CD14-positive monocyte (primary cell): ENCODE measurements around the gene GAK. TPM values are rescaled to one million over a fixed set of nuclear protein-coding genes. Genes with fewer than 3 reads are reported as not detected.

ENCODE experiments used
- DNase-seq, 3 donors: peaks; one replicate each; pipeline ENCODE4 v3.0.0-alpha.2; 2011 to 2022
- H2AFZ ChIP-seq: 2 replicates; pipeline ENCODE4 v1.6.0; 2012; ENCODE audit warnings: mild to moderate bottlenecking, low read depth, low read length, inconsistent platforms; ENCODE audit not compliant: insufficient read depth, poor library complexity, severe bottlenecking
- H3K27ac ChIP-seq, 2 donors: 1 replicate in 1 of 2; 2 replicates in 1 of 2; pipeline ENCODE4 v1.5.1; 2012 to 2013; ENCODE audit warnings: low read length in 2 of 2, control low read depth in 1 of 2, inconsistent platforms in 1 of 2, low read depth in 1 of 2, mild to moderate bottlenecking in 1 of 2
- H3K27me3 ChIP-seq, 2 donors: one replicate each; pipeline versions ENCODE4 v1.6.0 to v1.6.1; 2011 to 2013; ENCODE audit warnings: low read length in 2 of 2; ENCODE audit not compliant: control insufficient read depth in 2 of 2, insufficient read depth in 2 of 2
- H3K36me3 ChIP-seq, 2 donors: replicated peaks in 1 of 2; 1 replicate in 1 of 2; 2 replicates in 1 of 2; pipeline versions ENCODE4 v1.5.1 to v1.6.1; 2012 to 2013; ENCODE audit warnings: low read length in 2 of 2, control low read depth in 1 of 2, inconsistent platforms in 1 of 2, mild to moderate bottlenecking in 1 of 2; ENCODE audit not compliant: insufficient read depth in 2 of 2, control insufficient read depth in 1 of 2
- H3K4me1 ChIP-seq, 2 donors: 1 replicate in 1 of 2; 2 replicates in 1 of 2; pipeline versions ENCODE4 v1.5.1 to v1.6.1; 2012 to 2013; ENCODE audit warnings: low read length in 2 of 2, control low read depth in 1 of 2, inconsistent platforms in 1 of 2, mild to moderate bottlenecking in 1 of 2, moderate library complexity in 1 of 2; ENCODE audit not compliant: insufficient read depth in 2 of 2, control insufficient read depth in 1 of 2
- H3K4me2 ChIP-seq: replicated peaks from 2 replicates; pipeline ENCODE3; 2012; ENCODE audit warnings: low read length, moderate library complexity, mild to moderate bottlenecking; ENCODE audit not compliant: poor library complexity, severe bottlenecking; ENCODE audit errors: extremely low read depth
- H3K4me3 ChIP-seq, 3 experiments: fragments of 200-600 bp in 1 of 3; sonication (generic) in 1 of 3; replicated peaks in 1 of 3; 1 replicate in 2 of 3; 2 replicates in 1 of 3; pipeline ENCODE4 v1.5.1; 2011 to 2013; ENCODE audit warnings: low read length in 3 of 3, mild to moderate bottlenecking in 3 of 3, control low read depth in 2 of 3, low read depth in 2 of 3, inconsistent platforms in 1 of 3, moderate library complexity in 1 of 3
- H3K79me2 ChIP-seq: 2 replicates; pipeline ENCODE4 v1.6.0; 2012; ENCODE audit warnings: mild to moderate bottlenecking, control low read depth, inconsistent platforms, low read length, moderate library complexity; ENCODE audit not compliant: insufficient read depth
- H3K9ac ChIP-seq: 2 replicates; pipeline ENCODE4 v1.6.0; 2017; ENCODE audit warnings: low read length, mild to moderate bottlenecking; ENCODE audit not compliant: insufficient read depth, poor library complexity, severe bottlenecking
- H3K9me3 ChIP-seq, 2 donors: replicated peaks in 1 of 2; 1 replicate in 1 of 2; 2 replicates in 1 of 2; pipeline versions ENCODE4 v1.5.1 to v1.6.1; 2012 to 2013; ENCODE audit warnings: low read length in 2 of 2, control low read depth in 1 of 2; ENCODE audit not compliant: control insufficient read depth in 1 of 2, insufficient read depth in 1 of 2
- H4K20me1 ChIP-seq: 2 replicates; pipeline ENCODE4 v1.6.0; 2012; ENCODE audit warnings: mild to moderate bottlenecking, low read length, control low read depth, moderate library complexity; ENCODE audit not compliant: insufficient read depth
- H3K27ac Mint-ChIP-seq, 7 donors: one replicate each; pipeline ENCODE4 v1.8.0; 2020; ENCODE audit warnings: mild to moderate bottlenecking in 7 of 7, mixed read lengths in 7 of 7, moderate library complexity in 6 of 7, inconsistent platforms in 2 of 7
- H3K27me3 Mint-ChIP-seq, 3 donors: one replicate each; pipeline ENCODE4 v1.8.0; 2021 to 2022; ENCODE audit warnings: low read depth in 3 of 3, mild to moderate bottlenecking in 3 of 3, mixed read lengths in 3 of 3, moderate library complexity in 3 of 3, inconsistent platforms in 1 of 3
- H3K36me3 Mint-ChIP-seq, 2 donors: one replicate each; pipeline ENCODE4 v1.8.0; 2020; ENCODE audit warnings: mixed read lengths in 2 of 2, inconsistent platforms in 1 of 2, mild to moderate bottlenecking in 1 of 2
- H3K4me1 Mint-ChIP-seq: one replicate; pipeline ENCODE4 v1.8.0; 2020; ENCODE audit warnings: mild to moderate bottlenecking, mixed read lengths
- H3K4me3 Mint-ChIP-seq, 2 donors: one replicate each; pipeline ENCODE4 v1.8.0; 2020; ENCODE audit warnings: mild to moderate bottlenecking in 2 of 2, mixed read lengths in 2 of 2, moderate library complexity in 1 of 2
- H3K9me3 Mint-ChIP-seq, 7 donors: one replicate each; pipeline ENCODE4 v1.8.0; 2020 to 2022; ENCODE audit warnings: mixed read lengths in 7 of 7, mild to moderate bottlenecking in 6 of 7, moderate library complexity in 6 of 7, inconsistent platforms in 2 of 7
- WGBS: methylation state at CpG from one replicate; pipeline ENCODE4 v1.1.5; 2013; ENCODE audit warnings: missing lambda C conversion rate; ENCODE audit not compliant: insufficient coverage; 5-methylcytosine and 5-hydroxymethylcytosine counted together
- intact Hi-C, 2 donors: fragments of 100-400 bp; cut with micrococcal nuclease; formaldehyde crosslinking; loops; one replicate each; pipeline versions ENCODE4 v1.15.0 to v1.15.1; 2023
- polyA plus RNA-seq, 3 donors: library from polyadenylated mRNA; depleted of rRNA in 1 of 3; unstranded in 2 of 3; stranded (reverse) in 1 of 3; fragments of 300-500 nt in 2 of 3; fragments of >200 nt in 1 of 3; fragmentation: Illumina TruSeq in 2 of 3; gene quantifications; 1 replicate in 2 of 3; 2 replicates in 1 of 3; pipeline ENCODE4 v1.2.3, GENCODE V29; 2012 to 2021
- TF ChIP-seq, protein P1 (sequence below): fragments of 200-600 bp; IDR thresholded peaks from one replicate; pipeline ENCODE4 v1.8.0; 2022; ENCODE audit warnings: antibody characterized with exemption, mild to moderate bottlenecking

The GAK gene
- polyA plus RNA-seq, 3 donors: 40.3 to 88.7 (median 54.9) TPM

DNA sequence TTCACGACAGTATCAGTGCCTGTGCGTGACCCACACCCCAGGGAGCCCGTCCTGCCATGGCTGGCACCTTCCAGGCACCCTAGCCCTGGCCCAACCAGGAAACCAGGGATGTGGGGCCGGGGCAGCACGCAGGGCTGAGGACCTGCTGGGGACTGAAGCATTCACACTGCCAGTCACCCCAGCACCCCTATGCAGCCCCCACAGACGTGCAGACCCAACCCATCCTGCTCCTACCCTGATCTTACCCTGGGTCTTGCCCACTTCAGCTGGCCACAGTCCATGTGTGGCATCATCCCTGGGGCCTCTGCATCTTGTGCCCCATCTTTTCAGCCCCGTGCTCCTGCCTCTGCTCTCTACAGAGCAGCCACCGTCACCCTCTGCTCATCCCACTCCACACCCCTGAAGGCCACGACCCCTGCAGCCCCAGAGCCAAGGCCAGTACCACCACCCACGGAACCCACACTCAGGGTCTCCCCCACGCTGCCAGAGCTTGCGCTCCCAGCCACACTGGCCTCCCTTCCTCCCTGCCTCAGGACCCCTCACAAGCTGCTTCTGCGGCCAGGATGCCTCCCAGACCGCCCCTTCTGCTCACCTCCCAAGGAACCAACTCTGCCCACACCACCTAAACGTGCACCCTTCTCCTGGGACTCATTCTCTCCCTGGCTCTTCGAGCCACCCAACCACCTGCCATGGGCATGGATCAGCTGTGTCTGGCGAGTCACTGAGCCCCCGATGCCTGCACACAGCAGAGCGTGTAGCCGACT lies 25.6 kb downstream of the GAK start:
- H2AFZ ChIP-seq: no peak overlapping the region
- H3K9ac ChIP-seq: no peak overlapping the region
- no peaks in the 10 kb centered on the region for H3K27me3 ChIP-seq
- peaks cover 0 to 5% of the 10 kb centered on the region in 2 donors for H3K9me3 ChIP-seq
- Mint-ChIP-seq H3K4me1 (no peaks in the 10 kb centered on the region), H3K27ac (peak overlapping the region in 6 of 7 donors; percentile 35 to 58 (median 40)), H3K9me3 (peaks cover 0 to 13% (median 1%) of the 10 kb centered on the region in 7 donors), H3K4me3 (no peak overlapping the region), H3K36me3 (peaks cover 50 to 92% of the 10 kb centered on the region in 2 donors), H3K27me3 (no peaks in the 10 kb centered on the region)
- 97% methylated on average over 17 of the region's 20 CpGs for whole genome bisulfite sequencing
- DNase-seq: no peak
- intact Hi-C loops: no loop called here
- no peak overlapping the region for H3K4me2 ChIP-seq
- peak overlapping the region in 1 of 2 donors; percentile 9 for H3K27ac ChIP-seq
- no peak overlapping the region for H3K4me3 ChIP-seq
- no peaks in the 10 kb centered on the region for H3K4me1 ChIP-seq
- H3K79me2 ChIP-seq: peaks cover 73% of the 10 kb centered on the region
- TF ChIP-seq, protein P1, sequence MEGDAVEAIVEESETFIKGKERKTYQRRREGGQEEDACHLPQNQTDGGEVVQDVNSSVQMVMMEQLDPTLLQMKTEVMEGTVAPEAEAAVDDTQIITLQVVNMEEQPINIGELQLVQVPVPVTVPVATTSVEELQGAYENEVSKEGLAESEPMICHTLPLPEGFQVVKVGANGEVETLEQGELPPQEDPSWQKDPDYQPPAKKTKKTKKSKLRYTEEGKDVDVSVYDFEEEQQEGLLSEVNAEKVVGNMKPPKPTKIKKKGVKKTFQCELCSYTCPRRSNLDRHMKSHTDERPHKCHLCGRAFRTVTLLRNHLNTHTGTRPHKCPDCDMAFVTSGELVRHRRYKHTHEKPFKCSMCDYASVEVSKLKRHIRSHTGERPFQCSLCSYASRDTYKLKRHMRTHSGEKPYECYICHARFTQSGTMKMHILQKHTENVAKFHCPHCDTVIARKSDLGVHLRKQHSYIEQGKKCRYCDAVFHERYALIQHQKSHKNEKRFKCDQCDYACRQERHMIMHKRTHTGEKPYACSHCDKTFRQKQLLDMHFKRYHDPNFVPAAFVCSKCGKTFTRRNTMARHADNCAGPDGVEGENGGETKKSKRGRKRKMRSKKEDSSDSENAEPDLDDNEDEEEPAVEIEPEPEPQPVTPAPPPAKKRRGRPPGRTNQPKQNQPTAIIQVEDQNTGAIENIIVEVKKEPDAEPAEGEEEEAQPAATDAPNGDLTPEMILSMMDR: no peak
- H4K20me1 ChIP-seq: peaks cover 97% of the 10 kb centered on the region
- H3K36me3 ChIP-seq: peaks cover 84 to 98% of the 10 kb centered on the region in 2 donors

DNA sequence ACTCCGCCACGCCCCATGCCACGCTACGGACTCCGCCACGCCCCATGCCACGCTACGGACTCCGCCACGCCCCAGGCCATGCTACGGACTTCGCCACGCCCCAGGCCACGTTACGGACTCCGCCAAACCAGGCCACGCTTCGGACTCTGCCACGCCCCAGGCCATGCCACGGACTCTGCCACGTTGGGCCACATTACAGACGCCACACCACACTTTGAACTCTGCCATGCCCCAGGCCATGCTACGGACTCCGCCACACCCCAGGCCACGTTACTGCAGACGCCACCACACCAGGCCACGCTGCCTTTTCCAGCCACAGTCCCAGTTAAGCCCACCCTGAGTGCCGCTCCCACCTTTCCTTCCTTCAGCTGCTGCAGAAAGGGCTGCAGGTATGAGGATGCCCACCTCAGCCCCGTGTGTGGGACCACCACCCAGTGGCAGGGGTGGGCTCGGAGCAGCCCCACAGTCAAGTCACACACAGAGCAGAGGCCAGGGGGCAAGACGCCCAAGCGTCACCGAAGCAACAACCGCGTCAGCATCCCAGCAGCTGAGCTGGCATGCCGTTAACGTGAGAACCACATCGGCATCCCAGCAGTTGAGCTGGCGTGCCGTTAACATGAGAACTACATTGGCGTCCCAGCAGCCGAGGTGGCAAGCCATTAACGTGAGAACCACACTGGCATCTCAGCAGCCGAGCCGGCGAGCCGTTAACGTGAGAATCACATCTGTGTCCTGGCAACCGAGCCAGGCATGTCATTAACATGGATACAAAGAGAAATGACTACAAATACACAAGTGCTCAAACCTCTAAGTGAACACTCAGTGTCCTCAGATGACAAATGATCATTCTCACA lies 26.4 kb downstream of the GAK start:
- Mint-ChIP-seq H3K27ac (peak overlapping the region in 3 of 7 donors; percentile 25 to 47 (median 36)), H3K4me1 (no peaks in the 10 kb centered on the region), H3K27me3 (no peaks in the 10 kb centered on the region), H3K9me3 (peaks cover 0 to 13% (median 1%) of the 10 kb centered on the region in 7 donors), H3K4me3 (no peak overlapping the region), H3K36me3 (peaks cover 44 to 92% of the 10 kb centered on the region in 2 donors)
- Histone ChIP-seq H3K27me3 (no peaks in the 10 kb centered on the region), H3K9me3 (peaks cover 0 to 5% of the 10 kb centered on the region in 2 donors), H3K4me2 (no peak overlapping the region), H4K20me1 (peaks cover 97% of the 10 kb centered on the region), H3K4me3 (no peak overlapping the region), H3K79me2 (peaks cover 71% of the 10 kb centered on the region), H3K27ac (peak overlapping the region in 1 of 2 donors; percentile 9), H2AFZ (no peak overlapping the region), H3K9ac (no peak overlapping the region), H3K4me1 (no peaks in the 10 kb centered on the region), H3K36me3 (peaks cover 84 to 98% of the 10 kb centered on the region in 2 donors)
- TF ChIP-seq, protein P1: no peak
- 98% methylated on average over 49 of the region's 49 CpGs for WGBS
- DNase-seq: no peak
- intact Hi-C loops: no loop called here
